ENCODE results near the gene IRAK2. TPM values are rescaled to one million over a fixed set of nuclear protein-coding genes. Genes with fewer than 3 reads are reported as not detected.

Gene IRAK2
- polyA plus RNA-seq, 5 donors: 1.4 to 2.3 (median 2.0) TPM

DNA sequence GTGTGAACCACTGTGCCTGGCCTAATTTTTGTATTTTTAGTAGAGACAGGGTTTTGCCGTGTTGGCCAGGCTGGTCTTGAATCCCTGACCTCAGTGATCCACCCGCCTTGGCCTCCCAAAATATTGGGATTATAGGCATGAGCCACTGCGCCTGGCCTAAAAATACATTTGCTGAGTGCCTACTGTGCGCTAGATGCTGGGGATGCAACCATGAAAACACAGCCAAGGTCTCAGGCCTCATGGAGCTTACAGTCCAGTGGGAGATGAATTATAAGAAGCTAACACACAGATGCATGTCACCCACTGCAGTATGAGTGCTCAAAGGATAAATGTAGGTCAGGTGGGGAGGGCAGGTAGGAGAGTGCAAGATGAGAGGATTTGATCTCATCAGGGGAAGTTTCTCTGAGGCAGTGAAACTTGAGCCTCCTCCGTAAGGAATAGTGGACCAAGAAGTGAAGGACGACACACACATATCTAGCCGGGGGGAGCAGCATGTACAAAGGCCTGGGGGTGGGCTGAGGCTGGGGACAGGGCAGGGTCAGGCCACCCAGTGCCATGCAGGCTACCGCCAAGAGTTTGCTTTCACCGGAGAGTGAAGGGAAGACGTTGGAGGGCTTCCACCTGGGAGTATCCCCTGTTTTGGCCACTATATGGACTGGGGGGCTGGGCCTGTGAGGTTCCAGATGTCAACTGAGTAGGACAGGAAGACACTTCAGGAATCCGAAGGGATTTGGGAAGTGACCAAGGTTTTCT is 24.3 kb downstream of the IRAK2 start:
- no peak for DNase-seq

DNA sequence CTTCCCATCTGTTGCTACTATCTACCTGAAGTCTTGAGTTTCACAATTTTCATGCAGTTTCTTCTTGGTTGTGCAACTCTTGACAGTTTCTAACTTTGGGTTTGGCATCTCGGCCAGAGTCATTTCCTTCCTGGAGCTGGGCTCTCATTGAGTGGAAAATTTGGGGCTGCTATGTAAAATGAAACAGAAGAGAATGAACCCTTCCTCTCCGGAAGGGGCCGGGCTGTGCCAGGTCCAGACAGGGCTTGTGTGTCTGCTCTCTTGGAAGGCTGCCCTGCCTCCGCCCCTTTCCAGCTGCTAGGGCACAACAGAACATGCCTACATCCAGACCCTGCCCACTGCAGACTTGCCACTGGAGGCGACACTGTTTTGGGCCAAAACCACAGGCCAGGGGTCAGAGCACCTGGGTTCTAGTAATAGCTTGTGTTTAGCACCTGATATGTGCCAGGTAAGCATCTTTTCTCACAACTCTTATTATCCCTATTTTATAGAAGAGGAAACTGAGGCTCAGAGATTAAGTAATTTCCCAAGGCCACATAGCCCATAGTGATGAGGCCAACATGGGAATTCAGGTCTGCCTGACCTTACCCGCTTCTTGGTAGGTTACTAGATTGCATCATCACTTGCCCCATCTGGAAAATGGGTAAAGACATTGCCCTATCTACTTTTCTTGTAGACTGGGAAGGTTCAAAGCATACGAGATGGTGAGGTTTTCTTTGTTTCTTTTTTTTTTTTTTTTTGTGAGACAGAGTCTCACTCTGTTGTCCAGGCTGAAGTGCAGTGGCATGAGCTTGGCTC is 25.0 kb downstream of the IRAK2 start:
- DNase-seq: no peak

DNA sequence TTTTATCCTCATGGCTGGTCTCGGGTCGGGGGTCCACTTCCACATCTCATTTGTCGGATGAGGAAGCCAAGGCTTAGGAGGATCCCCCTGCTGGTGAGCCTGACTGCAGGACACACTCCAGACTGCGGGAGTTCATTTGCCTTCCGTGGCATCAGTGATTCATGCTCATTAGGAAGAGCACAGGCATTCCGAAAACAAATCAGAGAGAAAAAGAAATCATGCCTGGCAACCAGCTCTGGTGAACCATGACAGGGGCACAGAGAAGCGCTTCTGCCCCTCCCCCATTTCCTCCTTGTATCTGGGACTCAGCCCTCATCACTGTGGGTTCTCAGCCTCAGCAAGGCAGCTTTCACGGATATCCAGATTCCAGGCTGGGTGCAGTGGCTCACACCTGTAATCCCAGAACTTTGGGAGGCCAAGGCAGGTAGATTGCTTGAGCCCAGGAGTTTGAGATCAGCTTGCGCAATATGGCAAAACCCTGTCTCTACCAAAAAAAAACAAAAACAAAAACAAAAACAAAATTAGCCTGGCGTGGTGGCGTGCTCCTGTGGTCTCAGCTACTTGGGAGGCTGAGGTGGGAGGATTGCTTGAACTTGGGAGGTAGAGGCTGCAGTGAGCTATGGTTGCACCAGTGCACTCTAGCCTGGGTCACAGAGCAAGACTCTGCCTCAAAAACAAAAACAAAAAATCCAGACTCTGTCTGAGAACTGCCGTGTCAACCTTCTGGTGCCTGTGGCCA is 28.4 kb downstream of the IRAK2 start:
- no peak for DNase-seq

DNA sequence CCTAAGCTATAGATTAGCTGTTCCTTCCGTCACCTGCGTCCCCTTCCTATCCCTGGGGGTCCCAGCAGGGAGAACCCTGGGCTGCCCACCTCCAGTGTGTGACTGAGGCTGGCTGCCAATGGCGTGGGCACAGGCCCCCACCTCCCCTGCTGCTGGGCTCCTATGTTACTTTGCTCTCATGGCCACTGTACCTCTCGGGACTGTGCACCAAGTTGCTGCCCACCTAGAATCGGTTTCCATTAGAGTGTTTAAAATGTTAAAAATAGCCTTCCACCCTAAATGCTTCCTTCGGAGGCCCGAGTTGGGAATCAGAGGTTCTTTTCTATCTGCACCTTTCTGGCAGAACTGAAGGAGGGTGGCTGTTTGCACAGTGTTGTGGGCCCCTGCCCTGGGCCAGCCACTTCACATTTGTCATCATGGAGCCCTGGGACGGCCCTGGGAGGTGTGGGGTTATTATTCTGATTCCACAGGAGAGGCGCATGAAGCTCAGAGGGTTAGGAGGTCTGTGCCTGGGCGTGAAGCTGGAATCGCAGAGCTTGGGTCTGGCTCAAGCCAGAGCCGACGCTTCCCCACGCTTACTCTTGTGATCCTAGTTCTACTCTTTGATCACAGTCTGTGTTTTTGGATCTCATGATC is 29.1 kb downstream of the IRAK2 start:
- DNase-seq: no peak

DNA sequence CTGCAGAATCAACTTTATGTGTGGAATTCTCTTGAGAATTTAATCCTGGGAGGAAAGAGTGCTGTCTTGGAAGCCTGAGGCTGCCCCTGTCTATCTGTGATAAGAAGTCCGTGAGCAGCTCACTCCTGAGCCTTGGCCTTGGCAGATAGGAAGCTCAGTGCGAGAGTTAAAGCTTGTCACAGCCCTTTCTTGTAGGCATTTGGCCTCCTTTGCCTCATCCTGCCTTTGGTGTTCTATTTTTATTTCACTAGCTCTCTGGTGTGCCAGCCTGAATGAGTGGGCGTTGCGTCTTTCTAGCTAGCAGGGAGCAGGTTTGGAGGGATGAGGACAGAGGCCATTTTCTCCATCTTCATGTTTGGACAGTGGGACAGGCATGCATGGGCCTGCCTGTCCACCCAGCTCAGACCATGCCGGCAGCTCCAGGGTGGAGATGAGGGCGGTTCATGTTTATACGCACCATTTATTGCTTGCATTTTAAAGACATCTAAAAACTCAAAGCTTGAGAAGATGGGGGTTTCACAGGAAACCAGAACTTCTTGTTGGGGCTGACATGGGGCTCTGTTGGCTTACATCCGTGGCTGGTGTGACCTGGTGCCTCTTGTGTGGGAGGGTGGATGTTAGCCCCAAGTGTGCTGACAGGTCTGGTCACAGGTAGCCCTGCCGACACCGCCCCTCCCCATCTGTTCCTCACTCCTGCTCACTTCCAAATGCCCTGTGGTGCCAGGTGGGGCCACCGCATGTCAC is 29.8 kb downstream of the IRAK2 start:
- no peak for DNase-seq

DNA sequence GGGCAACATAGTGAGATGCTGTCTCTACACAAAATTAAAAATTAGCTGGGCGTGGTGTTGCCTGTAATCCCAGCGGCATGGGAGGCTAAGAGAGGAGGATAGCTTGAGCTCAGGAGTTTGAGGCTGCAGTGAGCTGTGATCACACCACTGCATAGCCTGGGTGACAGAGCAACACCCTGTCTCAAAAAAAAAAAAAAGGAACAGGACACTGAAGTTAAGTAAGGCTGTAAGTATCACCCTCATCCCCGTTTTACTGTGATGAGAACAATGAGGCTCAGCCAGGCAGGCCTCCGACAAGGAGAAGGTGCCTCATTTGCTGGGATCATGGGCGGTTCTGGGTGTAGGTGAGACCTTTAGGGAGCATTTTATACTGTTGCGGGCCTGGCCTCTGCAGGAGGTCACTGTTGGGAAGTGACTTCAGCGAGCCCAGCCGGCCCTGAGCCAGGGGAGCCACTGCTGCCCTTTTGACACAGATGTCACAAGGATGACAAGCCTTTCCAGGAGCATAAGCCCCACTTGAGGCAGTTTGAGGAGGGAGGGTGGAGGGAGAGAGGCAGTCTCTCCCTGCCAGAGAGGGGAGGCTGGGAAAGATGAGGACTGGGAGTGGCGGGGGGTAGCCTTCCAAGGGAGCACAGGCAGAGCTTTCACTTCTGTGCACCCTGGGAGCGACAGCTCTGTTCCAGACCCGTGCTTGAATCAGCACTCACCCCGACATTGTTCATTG is 30.8 kb downstream of the IRAK2 start:
- no peak for DNase-seq

DNA sequence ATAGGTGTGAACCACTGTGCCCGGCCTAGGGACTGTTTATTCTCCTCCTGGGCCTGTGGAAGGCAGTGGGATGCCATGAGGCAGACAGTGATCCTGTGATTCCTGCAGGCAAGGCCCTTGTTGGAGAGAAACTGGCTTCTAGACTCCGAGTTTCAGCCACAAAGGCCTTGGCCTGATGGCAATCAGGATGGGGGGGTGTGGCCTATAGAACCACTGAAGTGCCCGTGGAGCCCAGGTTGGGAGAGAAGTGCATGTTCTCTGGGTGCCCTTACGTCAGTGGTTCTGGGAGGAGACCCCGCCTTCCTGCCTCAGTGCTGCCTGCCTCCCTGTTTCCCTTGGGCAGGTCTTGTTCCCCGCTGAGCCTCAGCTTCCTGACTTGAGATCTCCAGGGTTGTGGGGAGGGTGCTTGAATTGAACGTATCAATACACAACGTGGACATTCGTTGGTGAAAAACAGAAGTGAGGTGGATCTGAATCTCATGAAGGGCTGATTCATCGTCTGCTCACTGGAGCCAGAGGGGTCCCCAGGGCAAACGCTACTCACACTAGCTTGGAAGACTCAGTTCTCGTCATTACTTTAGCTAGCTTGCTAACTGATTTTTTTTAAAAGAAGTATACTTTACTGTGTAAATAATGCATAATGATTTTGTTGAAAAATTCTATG is 31.8 kb downstream of the IRAK2 start:
- no peak for DNase-seq

DNA sequence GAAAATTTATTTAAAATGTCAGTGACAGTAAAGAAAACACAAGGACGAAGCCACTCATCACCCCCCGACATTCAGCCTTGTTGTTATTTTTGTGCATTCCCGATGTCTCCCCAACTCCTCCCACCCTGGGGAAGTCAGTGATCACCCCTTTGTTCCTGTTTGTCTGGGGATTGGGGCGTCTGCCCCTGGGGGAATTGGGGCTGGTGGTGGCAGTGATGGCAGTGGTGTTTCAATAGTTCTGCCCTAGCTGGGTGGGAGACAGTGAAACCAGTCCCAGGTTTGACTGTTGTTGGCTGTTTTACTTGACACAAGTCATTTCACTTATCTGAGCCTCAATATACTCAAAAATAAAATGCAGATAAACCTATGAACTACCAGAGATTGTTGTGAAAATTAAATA is 33.5 kb downstream of the IRAK2 start:
- no peak for DNase-seq

DNA sequence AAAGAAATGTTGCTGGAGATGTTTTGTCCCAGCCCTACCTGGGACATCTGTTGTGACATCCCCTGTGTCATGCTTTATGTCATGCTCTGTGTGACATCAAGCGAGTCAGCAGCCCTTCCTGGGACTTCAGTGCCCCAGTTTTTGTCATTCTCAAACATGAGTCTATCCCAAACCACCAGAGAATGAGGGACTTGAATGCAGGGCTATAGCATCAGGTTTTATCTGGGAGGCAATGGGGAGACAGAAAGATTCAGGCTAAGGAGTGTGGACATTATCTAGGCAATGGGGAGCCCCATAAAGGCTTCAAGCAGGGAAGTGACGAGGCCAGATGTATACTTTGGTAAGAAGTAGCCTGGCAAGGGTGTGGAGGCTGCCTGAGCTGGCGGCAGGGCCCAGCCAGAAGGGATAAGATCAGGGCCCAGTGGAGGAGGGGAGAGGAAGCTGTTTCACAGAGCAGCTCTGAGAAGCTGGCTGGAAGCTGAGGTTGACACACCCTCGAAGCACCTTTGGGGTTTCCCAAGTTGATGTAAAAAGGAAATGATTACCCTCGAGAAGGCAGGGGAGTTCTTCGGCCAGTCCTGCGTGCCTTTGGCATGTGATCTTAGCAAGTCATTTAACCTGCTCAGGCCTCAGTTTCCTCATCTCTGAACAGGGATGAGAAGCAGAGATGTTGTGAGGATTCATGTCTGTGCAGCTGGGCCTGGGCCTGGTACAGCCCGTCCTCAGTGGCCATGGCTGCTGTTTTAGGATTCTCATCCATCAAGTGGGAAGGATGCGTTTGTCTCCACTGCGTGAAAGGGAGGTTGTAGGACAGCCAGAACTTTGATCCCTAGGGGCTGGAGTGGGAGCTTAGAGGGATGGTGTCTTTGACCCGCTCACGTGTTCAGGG is 34.3 kb downstream of the IRAK2 start:
- DNase-seq: no peak

DNA sequence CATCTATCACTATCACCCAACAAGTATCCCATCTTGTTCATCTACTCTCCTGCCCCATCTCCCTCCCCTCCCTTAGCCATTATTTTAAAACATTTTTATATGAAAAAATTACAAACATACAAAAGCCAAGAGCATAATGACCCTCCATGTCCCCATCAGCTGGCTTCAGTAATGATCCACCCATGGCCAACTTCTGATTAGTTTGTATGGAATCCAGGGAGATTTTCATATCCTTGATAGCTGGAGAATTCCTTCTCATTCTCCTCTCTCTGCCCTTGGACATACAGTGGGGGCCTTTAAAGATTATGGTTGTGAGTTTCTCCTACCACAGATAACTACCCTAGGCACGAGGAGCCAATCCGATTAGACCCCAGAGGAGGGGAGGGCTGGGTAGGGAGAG is 40.2 kb downstream of the IRAK2 start:
- DNase-seq: no peak

DNA sequence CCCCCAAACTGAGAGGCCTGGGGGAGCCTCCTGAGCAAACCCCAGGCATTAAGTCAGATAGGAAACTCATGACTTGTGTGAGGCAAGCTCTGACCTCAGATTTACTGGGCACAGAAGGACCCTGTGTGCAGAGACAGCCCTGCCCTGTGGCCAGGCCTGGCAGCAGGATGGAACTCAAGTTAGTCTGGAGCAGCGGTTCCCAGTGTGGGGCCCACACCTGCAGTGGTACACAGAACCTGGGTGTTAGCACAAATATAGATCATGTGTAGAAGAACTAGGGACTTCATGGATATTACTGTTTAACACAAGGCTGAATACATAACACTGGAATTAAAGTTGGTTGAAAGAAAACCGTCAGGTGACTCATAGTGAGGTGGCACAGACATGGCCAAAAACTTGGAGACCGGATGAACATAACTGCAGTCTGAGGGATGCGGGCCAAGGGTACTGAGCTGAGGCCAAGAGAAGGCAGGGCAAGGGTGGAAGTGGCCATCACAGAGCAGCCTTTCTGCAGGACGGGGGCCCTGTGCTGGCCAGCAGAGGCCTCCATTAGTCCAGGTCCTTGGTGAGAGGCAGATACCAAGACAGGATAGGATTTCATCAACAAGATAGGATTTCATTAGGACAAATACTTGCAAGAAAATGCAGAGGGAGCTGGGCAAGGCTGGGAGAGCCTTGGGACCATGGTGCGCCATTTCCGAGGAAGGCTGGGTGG is 40.9 kb downstream of the IRAK2 start:
- no peak for DNase-seq

DNA sequence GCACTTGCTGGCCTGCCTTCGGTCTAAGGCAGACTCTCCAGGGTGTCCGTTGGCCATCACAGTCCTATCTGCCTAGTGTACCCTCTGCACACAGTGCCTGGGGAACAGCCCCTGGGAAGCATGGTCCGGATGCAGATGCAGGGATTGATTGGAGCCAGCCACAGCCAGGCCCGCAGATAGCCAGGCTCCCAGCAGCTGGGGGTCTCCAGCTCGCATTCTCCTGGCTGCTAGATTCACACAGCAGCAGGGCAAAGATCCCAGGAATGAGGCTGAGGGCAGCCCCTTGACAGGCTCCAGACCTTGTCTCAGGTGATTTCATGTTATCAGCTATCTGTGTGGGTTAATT is 41.4 kb downstream of the IRAK2 start:
- DNase-seq: no peak

DNA sequence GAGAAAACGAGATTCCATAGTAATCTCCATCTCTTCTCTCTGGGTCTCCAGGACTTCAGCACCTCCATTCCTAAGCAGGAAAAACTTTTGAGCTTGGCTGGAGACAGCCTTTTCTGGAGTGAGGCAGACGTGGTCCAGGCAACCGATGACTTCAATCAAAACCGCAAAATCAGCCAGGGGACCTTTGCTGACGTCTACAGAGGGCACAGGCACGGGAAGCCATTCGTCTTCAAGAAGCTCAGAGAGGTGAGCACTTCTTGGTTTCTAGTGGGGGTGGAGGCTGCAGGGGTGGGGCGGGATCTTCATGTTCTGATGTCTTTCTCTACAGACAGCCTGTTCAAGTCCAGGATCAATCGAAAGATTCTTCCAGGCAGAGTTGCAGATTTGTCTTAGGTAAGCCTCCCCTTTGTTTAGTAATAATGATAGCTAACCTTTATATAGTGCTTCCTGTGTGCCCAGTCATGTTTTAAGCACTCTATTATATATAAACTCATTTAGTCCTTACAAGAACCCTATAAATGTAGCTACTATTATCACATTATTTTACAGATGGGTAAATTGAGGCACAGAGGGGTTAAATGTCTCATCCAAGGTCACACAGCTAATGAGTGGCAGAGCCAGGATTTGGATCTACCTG is 48.6 kb downstream of the IRAK2 start:
- DNase-seq: no peak

DNA sequence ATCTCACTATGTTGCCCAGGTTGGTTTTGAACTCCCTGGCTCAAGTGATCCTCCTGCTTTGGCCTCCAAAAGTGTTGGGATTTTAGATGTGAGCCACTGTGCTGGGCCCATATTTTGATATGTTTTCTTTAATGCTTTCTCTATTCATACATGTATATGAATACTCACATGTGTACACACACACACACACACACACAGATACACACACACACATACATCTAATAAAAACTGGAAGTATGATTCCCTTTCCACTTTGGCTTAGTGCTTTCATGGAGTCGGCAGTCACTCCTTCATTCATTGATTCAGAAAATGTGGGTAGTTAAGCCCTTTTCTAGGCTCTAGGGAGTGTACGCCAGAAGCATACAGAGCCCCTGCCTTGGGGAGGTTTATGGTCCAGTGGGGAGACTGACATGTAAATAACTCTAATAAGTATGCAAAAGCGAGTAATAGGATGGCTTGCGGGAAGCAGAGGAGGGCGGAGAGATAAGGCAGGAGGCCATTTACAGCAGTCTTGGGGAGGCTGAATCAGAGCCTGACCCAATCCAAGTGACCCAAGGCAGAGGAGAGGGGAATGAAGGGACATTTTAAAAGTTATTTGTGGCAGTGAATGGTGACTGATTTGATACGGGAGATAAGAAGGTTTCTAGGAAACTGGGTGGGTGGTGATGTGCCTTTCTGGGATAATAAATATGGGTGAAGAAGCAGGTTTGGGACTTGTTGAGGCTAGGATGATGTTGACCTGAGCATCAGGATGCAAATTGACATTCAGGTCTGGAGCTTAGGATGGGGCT is 51.1 kb downstream of the IRAK2 start:
- DNase-seq: no peak

DNA sequence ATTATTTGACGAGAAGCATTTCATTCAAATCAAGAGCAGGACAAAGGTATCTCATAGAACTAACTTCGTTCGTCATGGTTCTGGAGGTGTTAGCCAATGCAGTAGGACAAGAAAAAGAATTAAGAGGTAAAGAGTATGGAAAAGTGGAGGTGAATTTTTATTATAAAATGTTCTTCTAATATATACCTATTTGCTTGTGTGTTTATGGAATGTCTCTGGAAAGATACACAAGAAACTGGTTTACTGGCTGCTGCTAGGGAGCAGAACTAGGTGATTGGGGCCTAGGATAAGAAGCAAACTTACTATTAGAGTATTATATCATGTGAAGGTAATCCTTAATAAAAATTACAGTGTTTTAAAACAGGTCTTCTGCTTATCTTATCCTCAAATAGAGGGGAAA is 52.6 kb downstream of the IRAK2 start:
- no peak for DNase-seq

DNA sequence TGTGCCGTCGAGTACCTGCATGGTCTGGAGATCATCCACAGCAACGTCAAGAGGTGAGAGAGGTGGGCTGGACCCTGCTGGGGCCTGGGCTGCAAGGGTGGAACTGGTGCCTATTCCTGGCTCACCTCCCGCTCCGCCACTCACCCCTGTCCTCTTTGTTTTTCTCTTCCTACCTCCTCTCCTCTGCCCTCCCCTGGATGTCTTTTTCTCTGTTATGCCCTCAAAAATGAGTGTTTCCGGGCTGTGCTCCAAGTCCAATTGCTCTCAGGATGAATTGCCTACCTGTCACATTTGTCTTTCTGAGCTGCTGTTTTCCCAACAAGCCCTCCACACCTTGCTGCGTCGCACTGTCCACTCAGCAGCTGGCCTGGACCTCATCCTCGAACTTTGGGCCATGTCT is 55.0 kb downstream of the IRAK2 start:
- no peak for DNase-seq
